Activated CD8-positive, alpha-beta T cell treated with anti-CD3 and anti-CD28 coated beads for 36 hours (primary cell): ENCODE results near the gene CTSK. TPM values are rescaled to one million over a fixed set of nuclear protein-coding genes. Genes with fewer than 3 reads are reported as not detected.

Source experiments
- ATAC-seq: fragments of 200-7000 bp; cut with Tn5 transposase; one replicate; pipeline ENCODE4 v1.10.0; 2021; ENCODE audit warnings: mild to moderate bottlenecking, moderate library complexity
- CTCF ChIA-PET: fragments of 350-600 bp; sonication (Branson Sonifier 250); formaldehyde crosslinking; loops from one replicate; lab custom pipeline; 2021; ENCODE audit warnings: antibody characterized with exemption; lab: Charles Lee
- POLR2A ChIA-PET: fragments of 350-600 bp; sonication (Branson Sonifier 250); formaldehyde crosslinking; loops from one replicate; lab custom pipeline; 2021; ENCODE audit warnings: antibody characterized with exemption; lab: Charles Lee
- DNase-seq: peaks from one replicate; pipeline ENCODE4 v3.0.0-alpha.2; 2020
- H3K27ac Mint-ChIP-seq: one replicate; pipeline ENCODE4 v1.8.0; 2021; ENCODE audit warnings: mild to moderate bottlenecking, mixed read lengths
- H3K27me3 Mint-ChIP-seq: one replicate; pipeline ENCODE4 v1.8.0; 2021; ENCODE audit warnings: mixed read lengths
- H3K36me3 Mint-ChIP-seq: one replicate; pipeline ENCODE4 v1.8.0; 2021; ENCODE audit warnings: low read depth, mixed read lengths
- H3K4me1 Mint-ChIP-seq: one replicate; pipeline ENCODE4 v1.8.0; 2021; ENCODE audit warnings: low read depth, mixed read lengths
- H3K4me3 Mint-ChIP-seq: one replicate; pipeline ENCODE4 v1.8.0; 2021; ENCODE audit warnings: mild to moderate bottlenecking, moderate library complexity, mixed read lengths
- H3K9me3 Mint-ChIP-seq: one replicate; pipeline ENCODE4 v1.8.0; 2021; ENCODE audit warnings: mixed read lengths
- intact Hi-C: fragments of 100-400 bp; cut with micrococcal nuclease; formaldehyde crosslinking; loops from one replicate; pipeline ENCODE4 v1.10.0; 2022
- total RNA-seq, 2 experiments: library from RNA; stranded (reverse); gene quantifications; one replicate each; pipeline ENCODE4 v1.2.3, GENCODE V29; 2021
- TF ChIP-seq, protein P1 (sequence below): fragments of 200-600 bp; IDR thresholded peaks from one replicate; pipeline ENCODE4 v1.8.0; 2022; ENCODE audit warnings: antibody characterized with exemption, mild to moderate bottlenecking

The CTSK gene
- total RNA-seq, 2 experiments from 2014 or later: 2.9 to 3.6 TPM

DNA sequence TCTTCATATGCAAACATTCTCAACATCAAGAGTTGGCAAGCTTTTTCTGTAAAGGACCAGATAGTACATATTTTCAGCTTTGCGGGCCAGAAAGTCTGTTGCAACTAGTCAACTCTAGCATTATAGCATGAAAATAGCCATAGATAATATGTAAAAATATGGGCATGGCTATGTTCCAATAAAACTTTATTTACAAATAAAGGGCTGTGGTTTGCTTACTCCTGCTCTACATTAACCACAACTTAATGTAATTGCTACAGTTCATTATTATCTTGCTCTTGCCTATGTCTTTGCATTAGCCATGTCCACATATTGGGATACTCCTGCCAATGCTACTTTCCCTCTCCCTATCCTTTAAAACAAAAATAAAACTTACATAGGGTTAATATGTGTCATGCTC is 24.5 kb upstream of the CTSK start:
- Mint-ChIP-seq H3K9me3 (no peaks in the 10 kb centered on the region), H3K4me3 (no peak overlapping the region), H3K27me3 (no peaks in the 10 kb centered on the region), H3K27ac (no peak overlapping the region), H3K36me3 (peaks cover 40% of the 10 kb centered on the region), H3K4me1 (no peaks in the 10 kb centered on the region)
- DNase-seq (no peak), ATAC-seq (no peak)
- ChIA-PET POLR2A (interaction anchor here (0.8 to 1.1 kb wide), 2 partner anchors 10 to 137 kb away, joined by 3 to 4 read pairs; no protein-coding TSS in a partner anchor), CTCF (interaction anchor here (1.5 kb wide), 1 partner anchor 90 kb away, joined by 3 read pairs; no protein-coding TSS in a partner anchor)
- TF ChIP-seq, protein P1, sequence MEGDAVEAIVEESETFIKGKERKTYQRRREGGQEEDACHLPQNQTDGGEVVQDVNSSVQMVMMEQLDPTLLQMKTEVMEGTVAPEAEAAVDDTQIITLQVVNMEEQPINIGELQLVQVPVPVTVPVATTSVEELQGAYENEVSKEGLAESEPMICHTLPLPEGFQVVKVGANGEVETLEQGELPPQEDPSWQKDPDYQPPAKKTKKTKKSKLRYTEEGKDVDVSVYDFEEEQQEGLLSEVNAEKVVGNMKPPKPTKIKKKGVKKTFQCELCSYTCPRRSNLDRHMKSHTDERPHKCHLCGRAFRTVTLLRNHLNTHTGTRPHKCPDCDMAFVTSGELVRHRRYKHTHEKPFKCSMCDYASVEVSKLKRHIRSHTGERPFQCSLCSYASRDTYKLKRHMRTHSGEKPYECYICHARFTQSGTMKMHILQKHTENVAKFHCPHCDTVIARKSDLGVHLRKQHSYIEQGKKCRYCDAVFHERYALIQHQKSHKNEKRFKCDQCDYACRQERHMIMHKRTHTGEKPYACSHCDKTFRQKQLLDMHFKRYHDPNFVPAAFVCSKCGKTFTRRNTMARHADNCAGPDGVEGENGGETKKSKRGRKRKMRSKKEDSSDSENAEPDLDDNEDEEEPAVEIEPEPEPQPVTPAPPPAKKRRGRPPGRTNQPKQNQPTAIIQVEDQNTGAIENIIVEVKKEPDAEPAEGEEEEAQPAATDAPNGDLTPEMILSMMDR: no peak
- intact Hi-C loops: no loop called here

DNA sequence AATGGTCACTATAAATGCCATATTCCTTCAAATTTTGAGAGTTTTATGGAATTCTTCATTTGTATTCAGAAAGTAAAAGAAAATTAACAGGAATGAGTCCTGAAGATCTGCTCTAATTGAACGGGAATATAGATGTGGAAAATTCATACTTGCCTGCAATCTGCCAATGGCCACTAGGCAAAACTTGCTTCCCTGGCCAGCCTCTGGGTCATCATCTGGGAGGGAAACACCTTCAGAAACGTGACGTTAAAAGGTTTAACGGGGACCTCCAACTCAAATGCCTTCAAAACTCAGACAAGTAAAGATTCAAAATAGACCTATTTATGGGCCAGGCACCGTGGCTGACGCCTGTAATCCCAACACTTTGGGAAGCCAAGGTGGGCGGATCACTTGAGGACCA is 21.7 kb upstream of the CTSK start:
- ATAC-seq (no peak), DNase-seq (no peak)
- ChIA-PET POLR2A (interaction anchor here (0.6 to 0.7 kb wide), 2 partner anchors 141 to 166 kb away, joined by 3 read pairs; no protein-coding TSS in a partner anchor), CTCF (interaction anchor here (1.7 to 3.5 kb wide), 2 partner anchors 93 to 166 kb away, joined by 6 to 8 read pairs; no protein-coding TSS in a partner anchor)
- no peaks in the 10 kb centered on the region for H3K9me3 Mint-ChIP-seq
- intact Hi-C loops: no loop called here
- H3K27me3 Mint-ChIP-seq: no peaks in the 10 kb centered on the region
- peaks cover 33% of the 10 kb centered on the region for H3K36me3 Mint-ChIP-seq
- H3K27ac Mint-ChIP-seq: no peak overlapping the region
- H3K4me1 Mint-ChIP-seq: no peaks in the 10 kb centered on the region
- H3K4me3 Mint-ChIP-seq: no peak overlapping the region
- TF ChIP-seq, protein P1: no peak

DNA sequence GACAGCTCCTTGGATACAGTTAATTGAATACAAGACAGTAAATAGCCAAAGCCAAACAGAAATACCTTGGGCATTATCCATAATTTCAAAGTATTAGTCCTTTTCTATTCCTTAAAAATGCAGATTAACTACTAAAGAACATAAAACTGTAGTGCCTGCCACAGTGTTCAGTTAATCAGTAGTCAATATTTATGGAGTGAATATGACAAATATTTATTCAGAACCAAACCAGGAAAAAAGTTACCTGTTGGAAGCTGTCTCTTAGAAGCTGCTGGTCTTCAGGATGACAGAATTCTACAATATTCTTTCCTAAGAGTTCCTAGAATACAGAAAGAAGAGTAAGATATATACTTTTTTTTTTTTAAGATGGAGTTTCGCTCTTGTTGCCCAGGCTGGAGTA is 18.2 kb upstream of the CTSK start:
- CTCF ChIA-PET: interaction anchor here (0.6 to 3.5 kb wide), 2 partner anchors 96 to 213 kb away, joined by 3 to 8 read pairs; no protein-coding TSS in a partner anchor
- H3K4me1 Mint-ChIP-seq: no peaks in the 10 kb centered on the region
- no peak for DNase-seq
- POLR2A ChIA-PET: no interaction called here
- H3K4me3 Mint-ChIP-seq: no peak overlapping the region
- no peak for ATAC-seq
- no peaks in the 10 kb centered on the region for H3K27me3 Mint-ChIP-seq
- TF ChIP-seq, protein P1: no peak
- intact Hi-C loops: no loop called here
- no peak overlapping the region for H3K27ac Mint-ChIP-seq
- H3K36me3 Mint-ChIP-seq: peaks cover 28% of the 10 kb centered on the region
- H3K9me3 Mint-ChIP-seq: no peaks in the 10 kb centered on the region

DNA sequence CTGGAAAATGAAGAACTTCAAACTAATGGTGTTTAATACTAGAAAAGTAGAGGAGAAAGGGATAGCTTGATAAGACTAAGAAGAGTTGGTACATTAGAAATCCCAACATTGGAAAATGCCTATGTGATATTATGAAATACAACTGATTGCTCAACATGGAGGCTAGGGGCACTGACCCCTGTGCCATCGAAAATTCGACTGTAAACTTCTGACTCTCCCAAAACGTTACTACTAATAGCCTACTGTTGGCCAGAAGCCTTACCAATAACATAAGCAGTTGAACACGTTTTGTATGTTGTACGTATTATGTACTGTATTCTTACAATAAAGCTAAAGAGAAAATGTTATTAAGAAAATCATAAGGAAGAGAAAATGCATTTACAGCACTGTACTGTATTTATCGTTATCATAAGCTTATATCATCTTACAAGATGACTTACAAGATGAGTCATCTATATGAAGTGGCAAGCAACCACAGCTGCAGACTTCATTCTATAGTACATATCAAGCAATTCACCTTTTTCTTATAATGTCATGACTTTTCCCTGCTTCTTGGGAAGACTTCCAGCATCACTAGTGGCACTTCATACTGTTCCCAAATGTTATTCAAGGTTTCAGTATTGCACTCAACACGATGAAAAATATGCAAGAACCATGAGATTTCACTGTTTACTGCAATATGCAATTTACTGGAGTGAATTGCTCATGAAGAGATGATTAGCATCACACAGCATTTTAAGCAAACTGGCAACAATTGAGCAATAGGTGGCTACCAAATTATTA is 12.9 kb upstream of the CTSK start:
- ATAC-seq: peak; percentile 55
- no peak for DNase-seq
- Mint-ChIP-seq H3K27ac (peak overlapping the region; percentile 20), H3K9me3 (no peaks in the 10 kb centered on the region), H3K27me3 (no peaks in the 10 kb centered on the region), H3K4me3 (no peak overlapping the region), H3K36me3 (peaks cover 31% of the 10 kb centered on the region), H3K4me1 (peaks cover 11% of the 10 kb centered on the region)
- ChIA-PET POLR2A (interaction anchor here (0.6 to 1.0 kb wide), 2 partner anchors 17 to 191 kb away, joined by 3 read pairs; no protein-coding TSS in a partner anchor), CTCF (interaction anchor here (1.2 to 1.6 kb wide), 3 partner anchors 51 to 185 kb away, joined by 3 to 4 read pairs (median 3); no protein-coding TSS in a partner anchor)
- TF ChIP-seq, protein P1: no peak
- intact Hi-C loops: no loop called here
